ENCODE data around the gene CLDN22. TPM values are rescaled to one million over a fixed set of nuclear protein-coding genes. Genes with fewer than 3 reads are reported as not detected.

The CLDN22 gene
- total and polyA plus RNA-seq, 2 of the 8 experiments (the other 6 are each of a cell fraction or from before 2014, with no cell fraction given) = not detected

GRCh38 chr4:183342541-183343533 lies 22.8 kb upstream of the CLDN22 start (continued):
- TF ChIP-seq TEAD4 (IDR thresholded peaks at IDR 0.05; ENCODE audit: low read depth, low read length) (no peak), MAX (IDR thresholded peaks at IDR 0.05) (no peak), SRF (IDR thresholded peaks at IDR 0.05; ENCODE audit: low read depth, low read length) (no peak), CEBPB (IDR thresholded peaks at IDR 0.05; ENCODE audit: low read depth, low read length) (no peak), CTCF (IDR thresholded peaks at IDR 0.05; ENCODE audit: control extremely low read depth in 1 of 3, insufficient read depth in 1 of 3, low read depth in 1 of 3, low read length in 3 of 3) (no peak), E2F6 (IDR thresholded peaks at IDR 0.05) (no peak), CBX5 (IDR thresholded peaks at IDR 0.05; ENCODE audit: low read depth, low read length) (no peak)

All from H1 (cell line).